ENCODE results near the gene PHOSPHO1. TPM values are rescaled to one million over a fixed set of nuclear protein-coding genes. Genes with fewer than 3 reads are reported as not detected.
"Not testable (repeated sequence)": the region's sequence is repeated elsewhere in the genome, so short reads cannot be mapped to it uniquely, and the experiment has no call there.

PHOSPHO1 gene
- total RNA-seq, 2 experiments from 2014 or later, result not detected

GRCh38 chr17:49191917-49192741, 38.5 kb downstream of the PHOSPHO1 start:
- intact Hi-C loops (cut with micrococcal nuclease), result no loop called here
- Mint-ChIP-seq H3K27ac (peak overlapping the region; percentile 99), H3K4me1 (ENCODE audit: low read depth) (peaks cover 31% of the 10 kb centered on the region), H3K9me3 (no peaks in the 10 kb centered on the region), H3K36me3 (ENCODE audit: low read depth) (peaks cover 7% of the 10 kb centered on the region), H3K27me3 (no peaks in the 10 kb centered on the region), H3K4me3 (peak overlapping the region; percentile 96)
- ATAC-seq, result peak; percentile 34
- POLR2A ChIA-PET, result interaction anchor here (0.6 to 6.2 kb wide), 15 partner anchors 9 to 300 kb away, joined by 3 to 57 read pairs (median 4); partner anchors contain the start of genes ABI3, ATP5MC1, GNGT2 and PHOSPHO1
- CTCF ChIA-PET, result interaction anchor here (1.1 to 14.8 kb wide), 7 partner anchors 9 to 97 kb away, joined by 3 to 126 read pairs (median 11); partner anchors contain the start of genes ABI3 and GNGT2
- peak; percentile 92 for DNase-seq
- TF ChIP-seq, protein P1, sequence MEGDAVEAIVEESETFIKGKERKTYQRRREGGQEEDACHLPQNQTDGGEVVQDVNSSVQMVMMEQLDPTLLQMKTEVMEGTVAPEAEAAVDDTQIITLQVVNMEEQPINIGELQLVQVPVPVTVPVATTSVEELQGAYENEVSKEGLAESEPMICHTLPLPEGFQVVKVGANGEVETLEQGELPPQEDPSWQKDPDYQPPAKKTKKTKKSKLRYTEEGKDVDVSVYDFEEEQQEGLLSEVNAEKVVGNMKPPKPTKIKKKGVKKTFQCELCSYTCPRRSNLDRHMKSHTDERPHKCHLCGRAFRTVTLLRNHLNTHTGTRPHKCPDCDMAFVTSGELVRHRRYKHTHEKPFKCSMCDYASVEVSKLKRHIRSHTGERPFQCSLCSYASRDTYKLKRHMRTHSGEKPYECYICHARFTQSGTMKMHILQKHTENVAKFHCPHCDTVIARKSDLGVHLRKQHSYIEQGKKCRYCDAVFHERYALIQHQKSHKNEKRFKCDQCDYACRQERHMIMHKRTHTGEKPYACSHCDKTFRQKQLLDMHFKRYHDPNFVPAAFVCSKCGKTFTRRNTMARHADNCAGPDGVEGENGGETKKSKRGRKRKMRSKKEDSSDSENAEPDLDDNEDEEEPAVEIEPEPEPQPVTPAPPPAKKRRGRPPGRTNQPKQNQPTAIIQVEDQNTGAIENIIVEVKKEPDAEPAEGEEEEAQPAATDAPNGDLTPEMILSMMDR (IDR thresholded peaks at IDR 0.05), result peak; percentile 24

DNA sequence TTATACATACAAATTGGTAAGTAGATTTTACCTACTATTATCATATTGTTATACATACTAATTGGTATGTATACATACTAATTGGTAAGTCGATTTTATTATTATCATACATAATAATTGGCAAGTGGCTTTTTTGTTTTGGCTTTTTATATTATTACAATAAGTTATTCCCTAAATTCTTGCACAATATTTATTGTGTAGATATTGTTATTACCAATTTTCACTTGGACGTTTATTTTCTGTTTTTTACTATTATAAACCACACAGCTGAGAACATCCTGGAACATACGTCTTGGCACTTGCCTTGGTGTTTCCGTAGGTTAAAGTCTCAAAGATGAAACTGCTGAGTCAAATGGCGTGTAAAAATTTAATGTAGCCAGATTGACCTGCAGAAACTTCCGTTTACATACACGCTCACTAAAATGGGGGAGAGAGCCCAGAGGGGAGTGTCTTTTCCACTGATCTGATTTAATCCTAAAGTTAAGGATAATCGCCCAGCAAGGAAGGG, 39.1 kb downstream of the PHOSPHO1 start:
- H3K36me3 Mint-ChIP-seq (ENCODE audit: low read depth), result peaks cover 7% of the 10 kb centered on the region
- TF ChIP-seq, protein P1 (IDR thresholded peaks at IDR 0.05), result no peak
- no peak for DNase-seq
- POLR2A ChIA-PET, result interaction anchor here (0.5 to 6.2 kb wide), 13 partner anchors 8 to 283 kb away, joined by 3 to 57 read pairs (median 3); partner anchors contain the start of genes ABI3, GNGT2, PHOSPHO1 and UBE2Z
- H3K4me1 Mint-ChIP-seq (ENCODE audit: low read depth), result peaks cover 31% of the 10 kb centered on the region
- CTCF ChIA-PET, result interaction anchor here (1.3 to 14.8 kb wide), 5 partner anchors 10 to 98 kb away, joined by 3 to 126 read pairs (median 45); partner anchors contain the start of genes ABI3 and GNGT2
- H3K27ac Mint-ChIP-seq, result peak overlapping the region; percentile 99
- intact Hi-C loops (cut with micrococcal nuclease), result no loop called here
- H3K4me3 Mint-ChIP-seq, result peak overlapping the region; percentile 96
- no peaks in the 10 kb centered on the region for H3K27me3 Mint-ChIP-seq
- peak; percentile 1 for ATAC-seq
- no peaks in the 10 kb centered on the region for H3K9me3 Mint-ChIP-seq

DNA sequence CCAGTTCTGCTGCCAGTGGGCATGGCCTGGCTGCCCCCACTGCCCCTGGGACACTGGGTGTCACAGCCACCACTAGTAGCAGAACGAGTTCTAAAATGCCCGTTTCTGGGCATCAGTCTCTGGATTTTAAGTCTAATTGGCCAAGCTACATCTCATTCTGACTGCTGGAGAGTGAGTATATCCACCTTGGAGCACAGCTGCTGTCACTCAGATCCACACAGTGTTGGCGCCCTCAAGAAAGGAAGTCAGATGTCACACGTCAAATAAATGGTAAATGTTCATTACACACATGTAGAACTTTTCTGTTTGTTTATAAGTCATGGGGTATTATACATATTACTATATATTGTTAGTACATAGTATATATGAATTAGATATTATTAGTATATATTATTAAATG, 39.7 kb downstream of the PHOSPHO1 start:
- POLR2A ChIA-PET, result interaction anchor here (0.5 to 6.2 kb wide), 12 partner anchors 8 to 151 kb away, joined by 3 to 57 read pairs (median 9); partner anchors contain the start of genes ABI3, GNGT2 and PHOSPHO1

DNA sequence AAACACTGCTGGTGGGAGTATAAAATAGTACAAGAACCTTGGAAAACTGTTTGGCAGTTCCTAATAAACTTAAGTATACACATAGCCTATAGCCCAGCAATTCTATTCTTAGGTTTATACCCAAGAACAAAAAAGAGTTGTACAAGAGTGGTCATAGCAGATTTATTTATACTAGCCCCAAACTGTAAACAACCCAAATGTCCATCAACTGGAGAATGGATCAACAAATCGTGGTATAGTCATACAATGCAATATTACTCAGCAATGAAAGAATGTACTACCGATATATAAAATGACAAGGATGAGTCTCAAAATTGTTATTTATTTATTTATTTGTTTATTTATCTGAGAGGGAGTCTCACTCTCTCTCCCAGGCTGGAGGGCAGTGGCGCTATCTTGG, 43.3 kb downstream of the PHOSPHO1 start:
- Mint-ChIP-seq H3K4me3 (no peak overlapping the region), H3K9me3 (peaks cover 12% of the 10 kb centered on the region), H3K36me3 (ENCODE audit: low read depth) (peaks cover 7% of the 10 kb centered on the region), H3K27ac (no peak overlapping the region), H3K27me3 (no peaks in the 10 kb centered on the region), H3K4me1 (ENCODE audit: low read depth) (peaks cover 6% of the 10 kb centered on the region)
- ATAC-seq (no peak), DNase-seq (no peak)
- ChIA-PET CTCF (interaction anchor here (10.3 kb wide), 1 partner anchor 41 kb away, joined by 210 read pairs; the partner anchor contains the start of gene PHOSPHO1), POLR2A (no interaction called here)
- intact Hi-C loops (cut with micrococcal nuclease), result no loop called here
- TF ChIP-seq, protein P1 (IDR thresholded peaks at IDR 0.05), result no peak

More for the DNA sequence above, 39.7 kb downstream of the PHOSPHO1 start:
- Mint-ChIP-seq H3K27ac (peak overlapping the region; percentile 71), H3K4me1 (ENCODE audit: low read depth) (peaks cover 30% of the 10 kb centered on the region), H3K27me3 (no peaks in the 10 kb centered on the region), H3K4me3 (peak overlapping the region; percentile 40), H3K9me3 (peaks cover 1% of the 10 kb centered on the region), H3K36me3 (ENCODE audit: low read depth) (peaks cover 7% of the 10 kb centered on the region)
- TF ChIP-seq, protein P1 (IDR thresholded peaks at IDR 0.05), result no peak
- ATAC-seq (no peak), DNase-seq (no peak)
- CTCF ChIA-PET, result interaction anchor here (2.8 to 14.8 kb wide), 4 partner anchors 10 to 36 kb away, joined by 11 to 126 read pairs (median 52); partner anchors contain the start of genes ABI3 and GNGT2
- intact Hi-C loops (cut with micrococcal nuclease), result no loop called here

DNA sequence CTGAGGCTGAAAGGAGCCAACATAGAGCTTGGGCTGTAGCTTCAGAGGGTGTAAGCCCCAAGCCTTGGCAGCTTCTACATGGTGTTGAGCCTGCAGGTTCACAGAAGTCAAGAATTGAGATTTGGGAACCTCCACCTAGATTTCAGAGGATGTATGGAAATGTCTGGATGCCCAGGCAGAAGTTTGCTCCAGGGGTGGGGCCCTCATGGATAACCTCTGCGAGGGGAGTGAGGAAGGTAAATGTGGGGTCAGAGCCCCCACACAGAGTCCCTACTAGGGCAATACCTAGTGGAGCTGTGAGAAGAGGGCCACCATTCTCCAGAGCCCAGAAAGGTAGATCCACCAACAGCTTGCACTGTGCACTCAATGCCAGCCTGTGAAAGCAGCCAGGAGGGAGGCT, 45.2 kb downstream of the PHOSPHO1 start:
- peaks cover 12% of the 10 kb centered on the region for H3K9me3 Mint-ChIP-seq
- H3K27ac Mint-ChIP-seq; H3K4me3 Mint-ChIP-seq; H3K4me1 Mint-ChIP-seq (ENCODE audit: low read depth); intact Hi-C loops (cut with micrococcal nuclease); H3K36me3 Mint-ChIP-seq (ENCODE audit: low read depth); ATAC-seq; DNase-seq; H3K27me3 Mint-ChIP-seq: not testable (repeated sequence)
- ChIA-PET POLR2A (interaction anchor here (0.6 to 1.2 kb wide), 2 partner anchors 39 to 156 kb away, joined by 4 to 5 read pairs; no protein-coding TSS in a partner anchor), CTCF (interaction anchor here (1.9 to 10.3 kb wide), 2 partner anchors 37 to 43 kb away, joined by 6 to 210 read pairs; partner anchors contain the start of gene PHOSPHO1)

- H3K4me3 Mint-ChIP-seq; intact Hi-C loops (cut with micrococcal nuclease); DNase-seq; H3K36me3 Mint-ChIP-seq (ENCODE audit: low read depth); ATAC-seq; H3K27ac Mint-ChIP-seq; H3K4me1 Mint-ChIP-seq (ENCODE audit: low read depth); H3K27me3 Mint-ChIP-seq: not testable (repeated sequence)
- CTCF ChIA-PET, result interaction anchor here (10.3 kb wide), 1 partner anchor 43 kb away, joined by 210 read pairs; the partner anchor contains the start of gene PHOSPHO1
- POLR2A ChIA-PET, result interaction anchor here (1.2 kb wide), 1 partner anchor 40 kb away, joined by 4 read pairs; no protein-coding TSS in a partner anchor
- H3K9me3 Mint-ChIP-seq, result peaks cover 12% of the 10 kb centered on the region
These were observed 46.1 kb downstream of the PHOSPHO1 start for GRCh38 chr17:49184522-49184921.
